Spleen (tissue), 11 donors: ENCODE measurements around the gene TMEM140. TPM values are rescaled to one million over a fixed set of nuclear protein-coding genes. Genes with fewer than 3 reads are reported as not detected.
A peak's percentile ranks its signal among the peaks of the same experiment; 100 is the strongest.
"Not testable (repeated sequence)": the region's sequence is repeated elsewhere in the genome, so short reads cannot be mapped to it uniquely, and the experiment has no call there.

Experiments
- DNase-seq: peaks from one replicate; pipeline ENCODE4 v3.0.0-alpha.2; 2020
- H3K27ac ChIP-seq, 8 donors: fragments of 200-600 bp; sonication (generic) in 7 of 8; 1 replicate in 4 of 8; 2 replicates in 4 of 8; pipeline versions ENCODE4 v1.5.0 to v1.8.0; 2016 to 2021; ENCODE audit warnings: inconsistent platforms in 4 of 8, mild to moderate bottlenecking in 4 of 8, moderate library complexity in 1 of 8
- H3K27me3 ChIP-seq, 7 donors: fragments of 200-600 bp; sonication (generic) in 6 of 7; replicated peaks in 1 of 7; 1 replicate in 4 of 7; 2 replicates in 3 of 7; pipeline versions ENCODE4 v1.5.0 to v1.8.0; 2016 to 2021; ENCODE audit warnings: inconsistent platforms in 3 of 7, mild to moderate bottlenecking in 1 of 7
- H3K36me3 ChIP-seq, 6 donors: fragments of 200-600 bp; sonication (generic) in 5 of 6; 1 replicate in 4 of 6; 2 replicates in 2 of 6; pipeline versions ENCODE4 v1.5.0 to v1.8.0; 2016 to 2021; ENCODE audit warnings: inconsistent platforms in 2 of 6
- H3K4me1 ChIP-seq, 6 donors: fragments of 200-600 bp; sonication (generic) in 5 of 6; 1 replicate in 3 of 6; 2 replicates in 3 of 6; pipeline versions ENCODE4 v1.5.0 to v1.8.0; 2016 to 2021; ENCODE audit warnings: inconsistent platforms in 3 of 6
- H3K4me3 ChIP-seq, 8 donors: fragments of 200-600 bp; sonication (generic) in 7 of 8; 1 replicate in 4 of 8; 2 replicates in 4 of 8; pipeline versions ENCODE4 v1.5.0 to v1.8.0; 2016 to 2021; ENCODE audit warnings: inconsistent platforms in 4 of 8, mild to moderate bottlenecking in 4 of 8, moderate library complexity in 2 of 8
- H3K9me3 ChIP-seq, 8 donors: fragments of 200-600 bp; sonication (generic) in 7 of 8; 1 replicate in 4 of 8; 2 replicates in 4 of 8; pipeline versions ENCODE4 v1.5.0 to v1.8.0; 2016 to 2021; ENCODE audit warnings: inconsistent platforms in 4 of 8
- POLR2A ChIP-seq, 3 donors: fragments of 450-650 bp; IDR thresholded peaks; one replicate each; pipeline ENCODE4 v1.5.1; 2017; ENCODE audit warnings: antibody characterized with exemption in 3 of 3, mild to moderate bottlenecking in 1 of 3
- POLR2AphosphoS5 ChIP-seq, 3 donors: sonication (generic); formaldehyde crosslinking; IDR thresholded peaks; one replicate each; pipeline ENCODE4 v1.5.1; 2017; ENCODE audit warnings: antibody characterized with exemption in 3 of 3
- WGBS, 5 donors: extraction: QIAGEN DNeasy Blood & Tissue Kit in 3 of 5; methylation state at CpG; one replicate each; pipeline versions ENCODE4 v1.1.5 to v1.1.7; 2013 to 2018; 5-methylcytosine and 5-hydroxymethylcytosine counted together
- intact Hi-C: fragments of 100-400 bp; cut with DNase I; formaldehyde crosslinking; loops from one replicate; pipeline ENCODE4 v1.15.0; 2023; ENCODE audit warnings: low total_unique reads
- polyA plus RNA-seq, 3 donors: library from polyadenylated mRNA; stranded (reverse); fragments of 200-250 nt; gene quantifications; one replicate each; pipeline ENCODE4 v1.2.1, GENCODE V29; 2013
- total RNA-seq, 7 donors: library from RNA; depleted of rRNA in 3 of 7; stranded (reverse); fragments of >200 nt in 3 of 7; fragmentation: NEBNext Ultra II Directional in 4 of 7; extraction: Animal tissue kit (Norgen Biotek cat#: 25700) in 4 of 7; gene quantifications; one replicate each; pipeline versions ENCODE4 v1.1.0 to v1.2.1, GENCODE V29; 2016 to 2021
- TF ChIP-seq, protein P1 (sequence below), 11 experiments: fragments of 200-600 bp in 7 of 11; fragments of 450-650 bp in 4 of 11; sonication (generic) in 4 of 11; IDR thresholded peaks in 8 of 11; conservative IDR thresholded peaks in 3 of 11; 1 replicate in 7 of 11; 2 replicates in 4 of 11; pipeline versions ENCODE4 v1.4.0 to v1.8.0; 2016 to 2021; ENCODE audit warnings: antibody characterized with exemption in 11 of 11, inconsistent platforms in 4 of 11, mild to moderate bottlenecking in 1 of 11
- donor health status: healthy with polysubstance abuse.
- donor health status: DM: no; HTN: no; CAD: no; lungs with moderate emphysema.
- donor health status: DM: no; HTN: no; CAD: no.
- donor health status: Bipolar disorder and iron deficiency.
- donor health status: healthy.
- donor health status: DM: no; HTN: no; CAD: no.
- donor health status: DM: yes; HTN: yes; CAD: no.

The TMEM140 gene
- total and polyA plus RNA-seq, 10 donors, result 7.0 to 76.1 (median 43.4) TPM

DNA sequence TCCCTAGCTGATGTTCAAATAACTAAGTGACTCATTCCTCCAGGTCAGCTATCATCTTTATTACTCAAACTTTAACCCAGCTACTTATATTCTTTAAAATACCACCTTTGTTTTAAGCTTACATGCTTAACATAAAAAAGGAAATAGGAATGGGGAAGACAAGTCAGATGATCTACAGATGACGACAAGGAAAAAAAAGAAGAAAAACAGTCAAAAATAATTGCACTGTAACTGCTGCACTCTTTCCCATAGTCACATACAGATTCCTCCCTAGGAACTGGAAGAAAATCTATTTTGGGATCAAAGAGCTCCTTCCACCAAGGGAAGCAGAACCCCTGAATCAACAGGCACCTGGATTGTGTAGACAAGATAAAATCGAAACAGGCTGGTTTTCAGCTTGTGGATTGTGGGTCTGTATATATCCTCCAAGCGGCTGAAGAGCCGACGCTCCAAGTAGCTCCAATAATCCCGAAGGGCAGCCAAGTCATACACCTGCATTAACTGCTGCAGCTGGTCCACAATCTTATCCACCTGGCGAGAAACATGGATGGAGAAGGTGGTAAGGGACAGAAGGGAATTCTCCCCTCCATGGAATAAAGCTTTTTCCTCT, 61.5 kb downstream of the TMEM140 start:
- H3K4me1 ChIP-seq, result peaks cover 25 to 64% (median 43%) of the 10 kb centered on the region in 6 donors
- peak overlapping the region in 1 of 8 donors; percentile 5 for H3K4me3 ChIP-seq
- WGBS, 5 donors, result 76 to 87% (median 86%) methylated on average over 7 of the region's 7 CpGs
- intact Hi-C loops, result no loop called here
- no peak overlapping the region for H3K27ac ChIP-seq
- peaks cover 0 to 19% (median 12%) of the 10 kb centered on the region in 6 donors for H3K36me3 ChIP-seq
- H3K9me3 ChIP-seq, result no peaks in the 10 kb centered on the region
- TF ChIP-seq POLR2A (IDR thresholded peaks at IDR 0.05) (no peak), POLR2AphosphoS5 (IDR thresholded peaks at IDR 0.05) (no peak)
- TF ChIP-seq, protein P1, sequence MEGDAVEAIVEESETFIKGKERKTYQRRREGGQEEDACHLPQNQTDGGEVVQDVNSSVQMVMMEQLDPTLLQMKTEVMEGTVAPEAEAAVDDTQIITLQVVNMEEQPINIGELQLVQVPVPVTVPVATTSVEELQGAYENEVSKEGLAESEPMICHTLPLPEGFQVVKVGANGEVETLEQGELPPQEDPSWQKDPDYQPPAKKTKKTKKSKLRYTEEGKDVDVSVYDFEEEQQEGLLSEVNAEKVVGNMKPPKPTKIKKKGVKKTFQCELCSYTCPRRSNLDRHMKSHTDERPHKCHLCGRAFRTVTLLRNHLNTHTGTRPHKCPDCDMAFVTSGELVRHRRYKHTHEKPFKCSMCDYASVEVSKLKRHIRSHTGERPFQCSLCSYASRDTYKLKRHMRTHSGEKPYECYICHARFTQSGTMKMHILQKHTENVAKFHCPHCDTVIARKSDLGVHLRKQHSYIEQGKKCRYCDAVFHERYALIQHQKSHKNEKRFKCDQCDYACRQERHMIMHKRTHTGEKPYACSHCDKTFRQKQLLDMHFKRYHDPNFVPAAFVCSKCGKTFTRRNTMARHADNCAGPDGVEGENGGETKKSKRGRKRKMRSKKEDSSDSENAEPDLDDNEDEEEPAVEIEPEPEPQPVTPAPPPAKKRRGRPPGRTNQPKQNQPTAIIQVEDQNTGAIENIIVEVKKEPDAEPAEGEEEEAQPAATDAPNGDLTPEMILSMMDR (IDR thresholded peaks at IDR 0.05 in 8 of 11, conservative IDR thresholded peaks at IDR 0.05 in 3 of 11), result no peak
- DNase-seq, result no peak
- H3K27me3 ChIP-seq, result no peaks in the 10 kb centered on the region

DNA sequence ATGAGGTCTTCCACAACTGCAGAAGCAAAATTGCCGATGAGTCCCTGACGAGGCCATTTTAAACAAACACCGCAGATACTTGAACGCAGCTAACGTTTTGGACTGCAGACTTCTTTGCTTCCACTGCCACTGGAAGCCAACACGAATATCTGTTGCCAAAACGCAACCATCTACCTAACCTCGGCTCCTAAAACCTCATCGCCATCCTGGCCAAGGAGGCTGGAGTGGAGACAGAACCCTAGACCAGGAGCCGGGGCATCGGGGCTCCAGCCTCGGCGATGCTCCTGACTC, 63.0 kb downstream of the TMEM140 start:
- Histone ChIP-seq H3K36me3 (peaks cover 0 to 4% (median 1%) of the 10 kb centered on the region in 6 donors), H3K9me3 (no peaks in the 10 kb centered on the region), H3K27me3 (no peaks in the 10 kb centered on the region), H3K4me1 (peaks cover 25 to 55% (median 43%) of the 10 kb centered on the region in 6 donors), H3K27ac (peak overlapping the region; percentile 81 to 94 (median 90)), H3K4me3 (peak overlapping the region; percentile 58 to 83 (median 78))
- intact Hi-C loops, result no loop called here
- WGBS, 5 donors, result 0 to 1% (median 0%) methylated on average over 11 to 13 of the region's 13 CpGs
- DNase-seq, result no peak
- TF ChIP-seq POLR2A (IDR thresholded peaks at IDR 0.05) (no peak), POLR2AphosphoS5 (IDR thresholded peaks at IDR 0.05) (no peak)
- TF ChIP-seq, protein P1 (IDR thresholded peaks at IDR 0.05 in 8 of 11, conservative IDR thresholded peaks at IDR 0.05 in 3 of 11), result no peak

DNA sequence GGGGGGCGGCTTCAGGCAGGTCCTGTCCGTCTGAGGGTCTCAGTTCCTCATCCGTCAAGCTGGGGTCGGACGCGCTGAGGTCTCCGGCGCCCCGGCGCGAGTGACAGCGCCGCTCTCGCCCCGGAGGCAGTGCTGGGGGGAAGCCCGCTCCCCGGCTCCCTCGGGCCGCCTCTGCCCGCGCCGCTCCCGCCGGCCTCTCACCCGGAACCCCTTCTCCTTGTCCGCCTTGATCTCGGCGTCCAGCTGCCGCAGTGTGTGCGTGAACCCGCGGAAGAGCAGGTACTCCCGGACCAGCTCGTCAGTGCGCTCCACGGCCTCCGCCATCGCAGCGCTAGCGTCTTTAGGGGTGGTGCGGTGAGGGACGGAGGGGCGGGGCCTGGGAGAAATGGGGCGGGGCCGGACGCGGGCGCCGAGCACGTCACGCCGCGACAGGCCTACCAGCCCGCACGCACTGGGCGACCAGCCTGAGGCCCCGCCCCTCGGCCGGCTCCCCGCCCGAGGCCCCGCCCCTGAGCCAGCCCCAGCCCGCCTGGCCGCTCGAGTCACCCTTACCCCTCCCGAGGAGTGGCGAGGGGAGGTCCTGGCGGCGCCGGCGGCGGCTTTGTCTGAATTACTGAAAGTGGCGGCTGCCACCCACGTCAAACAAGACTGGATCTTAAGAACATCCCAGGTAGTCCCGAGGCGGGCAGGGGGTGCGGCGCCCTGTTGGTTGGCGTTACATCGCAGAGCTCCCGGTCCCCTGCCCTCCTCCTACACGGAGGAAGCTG, 63.5 kb downstream of the TMEM140 start, which contains the start of gene WDR91:
WDR91 (minus strand) TSS at position 348 of the 767 bp plus-strand sequence; CDS start at position 324, 24 bp downstream.
- peak within 1 kb of the TSS; percentile 81 to 94 (median 90) for H3K27ac ChIP-seq
- peak; percentile 100 for DNase-seq
- peaks cover 25 to 54% (median 43%) of the 10 kb centered on the region in 6 donors for H3K4me1 ChIP-seq
- peak within 1 kb of the TSS; percentile 58 to 83 (median 78) for H3K4me3 ChIP-seq
- H3K36me3 ChIP-seq, result no peaks in the 10 kb centered on the region
- no peaks in the 10 kb centered on the region for H3K9me3 ChIP-seq
- WGBS, 5 donors, result 0% methylated on average over 26 to 82 of the region's 82 CpGs
- intact Hi-C loops, result no loop called here
- peak in 2 of 3 donors; percentile 19 to 74 for TF ChIP-seq POLR2A (IDR thresholded peaks at IDR 0.05)
- TF ChIP-seq, protein P1 (IDR thresholded peaks at IDR 0.05 in 8 of 11, conservative IDR thresholded peaks at IDR 0.05 in 3 of 11), result peak in 3 of 11 experiments; percentile 7 to 37 (median 13)
- peak; percentile 94 to 97 (median 97) for TF ChIP-seq POLR2AphosphoS5 (IDR thresholded peaks at IDR 0.05)
- H3K27me3 ChIP-seq, result no peaks in the 10 kb centered on the region

GRCh38 chr7:135211946-135212685, 64.2 kb downstream of the TMEM140 start:
- H3K27me3 ChIP-seq, intact Hi-C loops, H3K9me3 ChIP-seq, H3K36me3 ChIP-seq, DNase-seq: not testable (repeated sequence)
- WGBS, 5 donors, result 60 to 65% (median 63%) methylated on average over 30 of the region's 30 CpGs
- Histone ChIP-seq H3K4me3 (peak overlapping the region; percentile 58 to 83 (median 78)), H3K27ac (peak overlapping the region in 7 of 8 donors; percentile 87 to 94 (median 91)), H3K4me1 (peaks cover 23 to 46% (median 38%) of the 10 kb centered on the region in 6 donors)
